Esophagus muscularis mucosa (tissue), 4 donors: ENCODE results near the gene CDC45. TPM values are rescaled to one million over a fixed set of nuclear protein-coding genes. Genes with fewer than 3 reads are reported as not detected.

Source experiments
- DNase-seq: peaks from one replicate; pipeline ENCODE4 v3.0.0-alpha.2; 2017; ENCODE audit errors: extremely low spot score
- H3K27ac ChIP-seq, 4 donors: fragments of 200-600 bp; sonication (generic); replicated peaks in 1 of 4; 1 replicate in 3 of 4; 2 replicates in 1 of 4; pipeline ENCODE4 v1.5.1; 2016 to 2019; ENCODE audit warnings: mild to moderate bottlenecking in 1 of 4
- H3K27me3 ChIP-seq, 4 donors: fragments of 200-600 bp; sonication (generic); one replicate each; pipeline versions ENCODE4 v1.5.1 to v1.6.0; 2016 to 2019
- H3K36me3 ChIP-seq, 4 donors: fragments of 200-600 bp; sonication (generic); one replicate each; pipeline ENCODE4 v1.5.1; 2016 to 2019
- H3K4me1 ChIP-seq, 4 donors: fragments of 200-600 bp; sonication (generic); one replicate each; pipeline ENCODE4 v1.5.1; 2016 to 2019
- H3K4me3 ChIP-seq, 4 donors: fragments of 200-600 bp; sonication (generic); 1 replicate in 2 of 4; 2 replicates in 2 of 4; pipeline ENCODE4 v1.5.1; 2016 to 2019; ENCODE audit warnings: mild to moderate bottlenecking in 4 of 4, moderate library complexity in 1 of 4
- H3K9me3 ChIP-seq, 4 donors: fragments of 200-600 bp; sonication (generic); 1 replicate in 3 of 4; 2 replicates in 1 of 4; pipeline ENCODE4 v1.5.1; 2016 to 2019
- CTCF ChIP-seq, 3 experiments: fragments of 200-600 bp in 2 of 3; fragments of 450-650 bp in 1 of 3; sonication (generic) in 2 of 3; IDR thresholded peaks; one replicate each; pipeline ENCODE4 v1.5.1; 2017 to 2019; ENCODE audit warnings: antibody characterized with exemption in 3 of 3, mild to moderate bottlenecking in 2 of 3, moderate library complexity in 1 of 3
- EP300 ChIP-seq: sonication (generic); formaldehyde crosslinking; IDR thresholded peaks from one replicate; pipeline ENCODE4 v1.6.1; 2017; ENCODE audit warnings: antibody characterized with exemption
- POLR2A ChIP-seq: fragments of 450-650 bp; IDR thresholded peaks from one replicate; pipeline ENCODE4 v1.6.1; 2017; ENCODE audit warnings: antibody characterized with exemption, moderate library complexity, mild to moderate bottlenecking, low read depth
- POLR2AphosphoS5 ChIP-seq, 2 donors: sonication (generic); formaldehyde crosslinking; IDR thresholded peaks; one replicate each; pipeline ENCODE4 v1.6.1; 2017; ENCODE audit warnings: antibody characterized with exemption in 2 of 2
- WGBS: methylation state at CpG from one replicate; pipeline ENCODE4 v1.1.5; 2018; 5-methylcytosine and 5-hydroxymethylcytosine counted together
- intact Hi-C: fragments of 100-400 bp; cut with DNase I; formaldehyde crosslinking; loops from one replicate; pipeline ENCODE4 v1.15.1; 2023
- total RNA-seq, 4 donors: library from RNA; depleted of rRNA; stranded (reverse); fragments of >200 nt; gene quantifications; one replicate each; pipeline versions ENCODE4 v1.1.0 to v1.2.1, GENCODE V29; 2016

CDC45 gene
- total RNA-seq, 4 donors from 2014 or later, result 0.32 to 1.1 (median 0.42) TPM; not detected in 1

- Histone ChIP-seq H3K4me3 (no peak overlapping the region), H3K9me3 (no peaks in the 10 kb centered on the region), H3K27me3 (peaks cover 0 to 5% (median 0%) of the 10 kb centered on the region in 4 donors), H3K36me3 (no peaks in the 10 kb centered on the region), H3K4me1 (peaks cover 5 to 8% (median 7%) of the 10 kb centered on the region in 4 donors), H3K27ac (no peak overlapping the region)
- WGBS, result 85% methylated on average over 8 of the region's 8 CpGs
- DNase-seq, result no peak
- TF ChIP-seq CTCF (IDR thresholded peaks at IDR 0.05) (no peak), POLR2AphosphoS5 (IDR thresholded peaks at IDR 0.05) (no peak)
- intact Hi-C loops, result no loop called here
These were observed 3.9 kb downstream of the CDC45 start for GRCh38 chr22:19483481-19484244.

- H3K27me3 ChIP-seq, result no peaks in the 10 kb centered on the region
- TF ChIP-seq POLR2AphosphoS5 (IDR thresholded peaks at IDR 0.05) (no peak), CTCF (IDR thresholded peaks at IDR 0.05) (no peak), EP300 (no peak), POLR2A (no peak)
- 84% methylated on average over 2 of the region's 2 CpGs for WGBS
- no peak for DNase-seq
- intact Hi-C loops, result no loop called here
- peaks cover 0 to 6% (median 3%) of the 10 kb centered on the region in 4 donors for H3K4me1 ChIP-seq
- no peak overlapping the region for H3K27ac ChIP-seq
- H3K9me3 ChIP-seq, result no peaks in the 10 kb centered on the region
- H3K36me3 ChIP-seq, result no peaks in the 10 kb centered on the region
- no peak overlapping the region for H3K4me3 ChIP-seq
These were observed 8.6 kb downstream of the CDC45 start for GRCh38 chr22:19488285-19488684.

DNA sequence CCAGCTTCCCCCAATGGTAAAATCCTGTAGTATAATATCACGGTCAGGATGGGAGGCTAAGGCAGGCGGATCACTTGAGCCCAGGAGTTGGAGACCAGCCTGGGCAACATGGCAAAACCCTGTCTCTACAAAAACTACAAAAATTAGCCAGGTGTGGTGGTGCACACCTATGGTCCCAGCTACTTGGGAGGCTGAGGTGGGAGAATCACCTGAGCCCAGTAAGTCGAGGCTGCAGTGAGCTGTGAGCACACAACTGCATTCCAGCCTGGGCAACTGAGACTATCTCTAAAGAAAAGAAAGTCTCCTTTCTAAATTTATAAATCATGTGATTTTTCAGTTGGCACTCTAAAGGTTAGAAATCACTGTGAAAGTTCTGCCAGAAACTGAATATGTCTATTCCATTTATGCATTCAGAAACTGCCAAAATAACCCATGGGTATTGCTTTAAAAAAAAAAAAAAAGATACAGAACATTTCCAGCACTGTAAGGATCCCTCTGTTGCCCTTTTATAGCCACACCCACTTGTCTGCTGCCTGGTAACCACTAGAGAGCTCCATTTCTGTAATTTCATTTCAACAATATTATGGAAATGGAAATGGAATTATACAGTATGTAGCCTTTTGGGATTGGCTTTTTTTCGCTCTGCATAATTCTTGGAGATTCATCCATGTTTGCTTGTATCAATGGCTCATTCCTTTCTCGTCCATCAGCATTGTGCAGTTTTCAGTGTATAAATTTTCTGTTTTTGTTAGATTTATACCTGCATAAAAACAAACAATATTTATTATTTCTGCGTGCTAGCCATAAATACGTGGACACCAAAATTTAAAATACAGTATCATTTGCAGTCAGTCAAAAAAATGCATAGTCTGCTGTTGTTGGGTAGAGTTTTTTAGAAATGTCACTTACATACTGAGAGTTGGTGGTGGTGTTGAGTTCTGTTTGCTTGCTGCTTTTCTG lies 9.4 kb downstream of the CDC45 start:
- H3K9me3 ChIP-seq, result no peaks in the 10 kb centered on the region
- H3K4me1 ChIP-seq, result peaks cover 0 to 6% (median 3%) of the 10 kb centered on the region in 4 donors
- H3K4me3 ChIP-seq, result no peak overlapping the region
- peaks cover 0 to 4% (median 0%) of the 10 kb centered on the region in 4 donors for H3K27me3 ChIP-seq
- 86% methylated on average over 7 of the region's 7 CpGs for WGBS
- H3K27ac ChIP-seq, result no peak overlapping the region
- intact Hi-C loops, result no loop called here
- TF ChIP-seq EP300 (no peak), CTCF (IDR thresholded peaks at IDR 0.05) (peak in 1 of 3 experiments; percentile 2)
- no peak for DNase-seq
- H3K36me3 ChIP-seq, result no peaks in the 10 kb centered on the region

DNA sequence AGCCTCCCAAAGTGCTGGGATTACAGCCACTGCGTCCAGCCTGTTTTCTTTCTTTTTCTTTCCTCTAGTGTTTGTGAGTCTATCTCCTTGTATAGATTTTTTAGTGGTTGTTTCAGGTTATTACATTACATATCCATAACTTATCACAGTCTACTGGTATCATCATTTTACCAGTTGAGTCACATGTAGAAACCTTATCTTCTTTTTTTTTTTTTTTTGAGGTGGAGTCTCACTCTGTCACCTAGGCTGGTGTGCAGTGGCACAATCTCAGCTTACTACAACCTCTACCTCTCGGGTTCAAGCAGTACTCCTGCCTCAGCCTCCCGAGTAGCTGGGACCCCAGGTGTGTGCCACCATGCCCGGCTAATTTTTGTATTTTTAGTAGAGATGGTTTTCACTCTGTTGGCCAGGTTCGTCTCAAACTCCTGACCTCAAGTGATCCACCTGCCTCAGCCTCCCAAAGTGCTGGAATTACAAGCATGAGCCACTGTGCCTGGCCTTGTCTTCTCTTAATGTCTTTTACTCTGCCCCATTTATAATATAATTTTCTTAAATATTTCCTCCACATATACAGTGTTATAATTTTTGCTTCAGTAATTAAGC lies 11.0 kb downstream of the CDC45 start:
- Histone ChIP-seq H3K9me3 (no peaks in the 10 kb centered on the region), H3K36me3 (no peaks in the 10 kb centered on the region), H3K4me1 (peaks cover 0 to 6% (median 3%) of the 10 kb centered on the region in 4 donors), H3K27ac (no peak overlapping the region), H3K27me3 (peaks cover 0 to 7% (median 0%) of the 10 kb centered on the region in 4 donors), H3K4me3 (no peak overlapping the region)
- 93% methylated on average over 5 of the region's 5 CpGs for WGBS
- no peak for DNase-seq
- intact Hi-C loops, result no loop called here
- TF ChIP-seq POLR2A (no peak), CTCF (IDR thresholded peaks at IDR 0.05) (no peak), EP300 (no peak), POLR2AphosphoS5 (IDR thresholded peaks at IDR 0.05) (no peak)
